ENCODE measurements around the gene FBLN5.

Gene FBLN5

DNA sequence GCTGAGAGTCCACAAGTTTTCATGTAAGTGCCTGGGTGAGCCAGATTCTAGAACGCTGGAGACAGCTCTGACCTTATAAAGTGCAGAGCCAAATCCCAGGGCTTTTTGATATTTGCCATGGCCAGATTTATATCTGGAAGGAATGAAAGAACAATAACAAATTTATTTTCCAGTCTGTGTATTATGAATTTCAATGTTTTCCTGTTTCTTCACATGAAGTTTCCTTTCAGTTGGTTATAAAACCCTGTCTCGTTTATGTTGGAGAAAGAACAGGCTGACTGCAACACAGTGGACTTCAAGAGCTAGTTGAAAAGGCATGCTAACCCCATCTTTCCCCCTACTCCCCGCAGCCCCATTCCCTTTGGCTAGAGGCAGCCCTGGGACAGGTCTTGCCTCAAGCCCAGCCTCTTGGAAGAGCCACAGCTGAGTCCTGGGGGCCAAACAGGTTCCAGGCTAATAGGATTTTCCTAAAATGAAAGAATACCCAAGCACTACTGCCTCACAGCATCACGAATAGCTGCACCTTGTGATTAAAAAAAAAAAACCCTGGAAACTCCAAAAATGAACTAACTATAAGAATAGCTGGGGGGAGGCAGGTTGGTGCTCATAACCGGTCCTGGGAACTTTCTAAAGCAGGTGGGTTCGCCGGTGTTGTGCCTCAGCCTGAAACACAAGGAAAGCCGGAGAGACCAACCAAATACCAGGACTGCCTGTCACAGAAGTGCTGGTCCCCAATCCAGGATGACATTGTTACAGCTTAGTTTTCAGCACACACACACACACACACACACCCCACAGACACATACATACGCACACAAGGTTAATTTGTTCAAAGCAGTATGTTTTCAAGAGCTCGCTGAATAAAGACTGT lies 1.5 kb downstream of the FBLN5 start:
- DNase-seq (ENCODE audit: low spot score): no peak

DNA sequence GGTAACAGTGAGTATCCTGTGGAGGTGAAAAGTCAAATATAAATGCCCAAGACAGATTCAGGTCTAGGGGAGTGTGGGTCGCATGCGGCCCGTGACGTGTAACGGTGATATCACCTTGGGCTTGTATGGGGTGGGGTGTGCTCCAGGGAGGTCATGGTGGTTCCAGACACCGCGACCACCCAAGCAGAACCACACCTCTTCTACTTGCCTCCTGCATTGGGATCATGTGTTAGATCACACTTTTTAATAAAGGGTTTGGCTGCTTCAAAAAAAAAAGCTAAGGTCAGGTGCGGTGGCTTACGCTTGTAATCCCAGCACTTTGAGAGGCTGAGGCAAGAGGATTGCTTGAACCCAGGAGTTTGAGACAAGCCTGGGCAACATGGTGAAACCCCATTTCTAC lies 4.5 kb downstream of the FBLN5 start:
- DNase-seq (ENCODE audit: low spot score): no peak

DNA sequence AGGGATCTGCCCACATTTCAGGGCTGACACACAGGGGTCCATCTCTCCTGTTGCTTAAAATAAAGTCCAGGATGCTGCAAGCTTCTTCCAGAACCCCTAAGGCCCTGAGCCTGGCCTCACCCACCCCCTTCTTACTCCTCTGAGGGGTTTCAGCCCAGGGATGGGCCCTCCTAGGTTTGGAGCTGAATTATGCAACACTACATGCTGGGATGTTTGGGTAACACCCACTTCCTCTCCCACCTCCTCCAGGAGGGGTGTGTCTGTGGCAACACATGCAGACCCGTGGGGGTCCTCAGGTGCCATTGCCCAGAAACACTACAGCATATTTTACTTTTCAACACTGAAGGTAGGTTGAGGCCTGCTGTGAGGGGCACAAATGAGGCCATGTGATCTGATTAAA lies 5.4 kb downstream of the FBLN5 start:
- no peak for DNase-seq (ENCODE audit: low spot score)

DNA sequence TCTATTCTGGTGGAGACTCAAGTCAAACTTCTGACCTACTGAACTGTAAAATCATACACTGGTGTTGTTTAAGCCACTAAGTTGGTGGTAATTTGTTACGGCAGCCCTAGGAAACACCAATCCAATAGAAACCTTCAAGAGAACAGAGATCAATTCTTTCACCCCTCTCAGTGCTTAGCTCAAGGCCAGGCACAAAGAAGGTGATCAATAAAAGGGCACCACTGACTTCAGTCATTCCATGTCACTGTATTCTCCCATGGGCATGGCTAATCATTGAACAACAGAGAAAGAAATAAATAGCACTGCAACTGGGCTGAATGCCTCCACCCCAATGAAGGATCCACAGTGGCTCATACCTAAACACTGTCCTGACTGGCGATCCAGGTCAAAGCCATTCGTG lies 7.3 kb downstream of the FBLN5 start:
- DNase-seq (ENCODE audit: low spot score): no peak

DNA sequence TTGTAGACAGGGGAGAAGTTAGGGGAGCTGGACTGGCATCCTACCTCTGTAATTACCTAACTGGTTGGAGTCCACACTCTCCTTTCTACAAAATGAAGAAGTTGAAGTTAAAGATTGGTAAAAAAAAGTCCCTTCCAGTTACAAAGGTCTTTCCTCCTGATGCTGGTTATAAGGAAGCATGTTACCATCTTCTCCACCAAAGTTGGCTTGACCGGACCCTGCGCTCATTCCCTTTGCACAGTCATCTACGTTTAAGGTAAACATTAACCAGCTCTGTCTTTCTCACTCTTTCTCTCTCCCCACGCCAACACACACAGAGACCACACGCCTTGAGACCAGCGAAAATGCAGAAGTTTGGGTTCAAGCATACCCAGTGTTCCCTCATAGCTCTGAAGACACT lies 11.9 kb downstream of the FBLN5 start:
- DNase-seq (ENCODE audit: low spot score): no peak

DNA sequence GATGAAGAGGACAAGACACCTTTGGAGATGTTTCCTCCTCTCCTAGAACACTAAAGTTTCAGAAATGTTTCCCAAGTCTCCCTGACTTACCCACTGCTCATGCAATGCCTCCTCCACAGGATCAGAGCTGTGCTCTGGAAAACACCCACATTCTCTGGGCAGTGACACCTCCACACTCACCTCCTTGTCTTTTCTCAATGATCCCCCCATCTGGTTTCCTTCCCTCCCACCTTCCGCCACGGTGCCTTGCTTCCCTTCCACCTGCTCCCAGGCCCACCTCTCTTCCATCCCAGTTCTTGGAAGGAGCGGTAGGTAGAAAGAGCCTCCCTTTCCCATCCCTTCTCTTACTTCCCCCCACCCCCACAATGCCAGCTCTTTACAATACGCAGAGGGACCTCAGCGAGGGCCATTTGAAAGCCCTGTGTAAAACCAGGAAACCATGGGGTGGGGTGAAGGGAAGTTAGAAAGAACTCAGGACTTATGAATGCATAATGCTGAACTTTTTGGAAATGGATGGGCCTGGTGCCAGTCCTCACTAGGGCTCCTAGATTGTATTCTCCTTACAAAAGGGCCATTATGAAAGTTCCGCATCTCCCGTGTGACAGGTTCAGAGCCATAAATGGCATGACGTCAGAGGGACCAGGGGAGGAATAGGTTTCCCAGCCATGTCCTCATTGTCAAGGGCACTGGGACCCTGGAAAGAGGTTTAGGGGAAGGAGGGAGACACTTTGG lies 12.8 kb downstream of the FBLN5 start:
- no peak for DNase-seq (ENCODE audit: low spot score)

DNA sequence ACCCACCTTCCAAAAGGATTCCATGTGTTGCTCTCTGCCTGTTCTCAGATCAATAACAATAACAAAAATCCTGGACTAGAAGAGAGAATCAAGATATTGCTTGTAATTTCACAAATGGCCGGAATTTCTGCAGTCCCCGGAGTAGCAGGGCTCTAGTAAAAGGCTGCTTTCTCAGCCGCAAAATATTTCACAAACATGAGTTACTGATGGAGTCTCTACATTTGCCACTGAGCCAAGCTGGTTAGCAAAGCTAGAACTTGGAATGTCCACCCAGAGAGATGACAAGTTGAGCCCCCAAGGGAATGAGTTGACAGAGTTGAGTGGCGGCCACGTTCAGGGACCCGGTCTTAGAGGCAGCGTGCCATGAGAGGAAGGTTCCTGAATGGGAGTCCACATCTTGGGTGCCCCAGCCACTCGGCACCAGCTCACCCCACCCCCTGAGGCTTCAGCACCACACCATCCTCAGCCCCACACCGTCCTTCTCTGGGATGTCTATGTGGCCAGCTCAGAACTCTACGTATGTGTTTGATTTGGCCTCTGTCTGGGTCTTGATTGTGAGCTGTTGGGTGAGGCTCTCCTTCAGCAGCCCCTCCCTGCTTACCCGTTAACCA lies 15.9 kb downstream of the FBLN5 start:
- DNase-seq (ENCODE audit: low spot score): no peak

DNA sequence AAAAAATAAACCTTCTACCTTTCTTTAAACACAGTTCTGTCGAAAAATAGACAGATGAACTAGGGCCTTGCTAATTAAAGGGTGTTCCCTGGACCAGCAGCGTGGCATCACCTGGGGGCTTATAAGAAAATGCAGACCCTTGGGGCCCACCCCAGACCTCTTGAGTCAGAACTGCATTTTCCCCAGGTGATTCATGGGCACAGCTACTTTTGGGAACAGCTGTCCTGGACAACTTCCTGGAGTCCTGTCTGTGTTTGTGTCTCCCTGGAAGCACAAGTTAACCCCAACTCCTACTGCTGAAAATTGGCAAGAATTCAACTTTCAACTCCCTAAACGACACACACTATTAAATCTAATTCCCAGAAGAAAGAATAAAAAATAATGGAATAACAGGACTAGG lies 17.8 kb downstream of the FBLN5 start:
- no peak for DNase-seq (ENCODE audit: low spot score)

DNA sequence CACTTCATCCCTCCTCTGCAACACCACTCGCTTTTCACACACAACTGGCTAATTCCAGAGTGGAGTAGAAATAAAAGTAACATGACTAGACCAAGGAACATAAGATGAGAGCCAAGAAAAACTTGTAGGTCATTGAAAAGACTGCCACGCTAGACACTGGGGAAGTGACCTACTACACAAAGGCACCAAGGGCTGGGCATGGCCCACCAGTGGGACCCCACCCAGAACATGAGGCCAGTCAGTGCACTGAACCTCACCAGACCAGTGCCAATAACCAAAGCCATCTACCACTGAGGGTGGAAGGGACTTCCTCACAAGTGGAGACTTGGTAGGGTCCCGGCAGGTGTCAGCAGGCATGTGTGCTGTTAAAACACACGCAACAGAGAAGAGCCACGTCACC lies 19.7 kb downstream of the FBLN5 start:
- DNase-seq (ENCODE audit: low spot score): no peak

DNA sequence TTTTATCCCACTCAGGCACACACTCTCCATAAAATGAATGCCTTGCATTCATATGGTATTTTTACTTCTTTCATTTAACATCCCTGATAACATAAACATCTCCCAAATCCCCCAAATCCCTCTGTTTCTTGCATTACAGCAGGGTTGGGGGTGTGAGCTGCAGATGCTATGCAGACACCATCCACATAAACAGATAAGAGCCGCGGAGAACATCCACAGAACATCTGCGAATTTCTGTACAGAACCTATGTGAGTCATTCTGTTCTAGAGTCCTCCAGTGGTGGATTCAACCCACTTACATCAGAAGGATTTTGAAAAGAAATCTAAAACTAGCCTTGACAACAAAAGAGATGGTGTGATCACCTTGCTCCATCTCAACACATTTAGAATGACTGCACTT lies 20.3 kb downstream of the FBLN5 start:
- DNase-seq (ENCODE audit: low spot score): no peak

DNA sequence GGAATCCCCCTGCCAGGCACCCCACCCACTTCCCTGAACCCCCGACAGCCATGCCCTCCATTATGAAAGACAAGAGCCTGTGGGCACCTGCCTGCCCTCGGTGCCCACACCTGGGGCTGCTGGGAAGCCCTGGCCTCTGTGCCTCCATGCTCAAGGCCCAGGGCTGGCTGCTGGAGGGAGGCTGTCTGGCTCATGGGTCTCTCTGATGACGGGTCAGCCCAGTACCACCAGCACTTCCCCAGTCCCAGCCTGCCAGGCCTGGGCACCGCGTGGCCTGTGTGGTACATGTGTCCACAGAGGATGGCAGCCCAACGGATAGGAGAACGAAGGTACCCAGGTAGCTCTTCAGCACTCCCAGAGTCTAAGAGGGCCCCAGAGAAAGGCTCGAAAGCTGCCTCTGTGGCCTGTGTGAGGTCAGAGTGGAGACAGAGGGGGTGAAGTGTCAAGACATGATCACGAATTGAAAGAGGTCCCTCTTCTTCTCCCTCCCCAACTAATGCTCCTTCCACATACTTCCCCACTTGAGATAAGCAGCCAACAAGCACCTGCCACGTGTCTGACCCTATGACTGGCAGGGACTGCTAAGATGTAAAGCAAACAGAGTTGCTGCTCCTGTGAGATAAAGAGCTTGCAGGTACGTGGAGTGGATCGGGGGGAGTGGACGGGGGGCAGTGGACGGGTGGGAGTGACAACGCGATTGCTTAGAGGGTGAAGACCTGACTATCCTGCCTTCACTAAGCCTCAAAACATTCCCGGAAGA lies 21.2 kb downstream of the FBLN5 start:
- no peak for DNase-seq (ENCODE audit: low spot score)

DNA sequence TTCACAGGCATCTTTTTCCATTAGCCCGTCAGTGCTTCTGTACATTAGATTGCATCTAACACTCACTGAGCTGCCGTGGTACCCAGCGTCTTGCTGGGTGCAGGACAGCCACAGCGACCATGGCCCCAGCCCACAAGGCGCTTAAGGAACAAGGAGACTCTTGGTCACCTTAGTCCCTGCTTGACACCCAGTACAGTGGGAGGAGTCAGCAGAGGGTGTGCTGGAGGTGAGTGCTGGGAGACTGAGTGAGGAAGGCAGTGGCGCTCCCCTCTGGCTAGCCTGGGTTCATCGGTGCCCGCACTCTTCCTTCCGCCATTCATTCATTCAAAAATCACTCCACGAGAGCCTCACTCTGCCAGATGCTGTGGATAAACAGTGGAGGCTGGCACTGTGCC lies 21.8 kb downstream of the FBLN5 start:
- DNase-seq (ENCODE audit: low spot score): no peak

DNA sequence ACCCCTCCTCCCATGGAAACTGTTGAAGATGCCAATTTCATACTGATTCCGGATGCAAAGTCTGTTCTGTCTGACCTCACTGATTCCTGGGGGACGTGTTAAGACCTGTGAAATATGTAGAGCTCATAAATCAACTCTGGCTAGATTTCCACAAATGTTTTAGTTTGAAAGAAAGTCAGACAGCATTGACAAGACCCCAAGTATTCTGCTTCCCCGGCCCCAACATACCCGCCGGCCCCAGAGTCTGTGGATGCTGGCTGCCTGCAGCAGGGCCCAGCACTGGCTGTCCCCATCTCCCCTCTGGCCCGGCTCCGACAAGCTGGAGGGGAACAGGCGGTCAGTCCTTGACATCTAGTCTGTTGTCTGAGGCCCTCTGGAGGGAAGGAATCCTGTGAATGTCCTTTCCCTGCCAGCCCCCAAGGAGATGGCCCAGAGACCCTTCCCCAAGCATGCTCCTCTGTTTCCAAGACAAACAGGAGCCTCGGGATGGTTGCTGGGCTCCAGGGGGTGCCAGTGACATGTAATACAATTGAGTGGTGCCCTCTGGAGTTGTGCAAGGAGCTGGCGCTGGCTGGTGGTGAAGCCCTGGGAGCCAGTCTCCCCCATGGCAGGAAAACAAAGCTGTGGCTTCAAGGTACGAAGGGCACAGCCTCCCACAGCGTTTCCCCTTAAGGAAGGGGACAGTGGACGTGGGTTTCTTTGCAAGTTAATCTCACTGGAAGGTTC lies 22.3 kb downstream of the FBLN5 start:
- DNase-seq (ENCODE audit: low spot score): no peak

DNA sequence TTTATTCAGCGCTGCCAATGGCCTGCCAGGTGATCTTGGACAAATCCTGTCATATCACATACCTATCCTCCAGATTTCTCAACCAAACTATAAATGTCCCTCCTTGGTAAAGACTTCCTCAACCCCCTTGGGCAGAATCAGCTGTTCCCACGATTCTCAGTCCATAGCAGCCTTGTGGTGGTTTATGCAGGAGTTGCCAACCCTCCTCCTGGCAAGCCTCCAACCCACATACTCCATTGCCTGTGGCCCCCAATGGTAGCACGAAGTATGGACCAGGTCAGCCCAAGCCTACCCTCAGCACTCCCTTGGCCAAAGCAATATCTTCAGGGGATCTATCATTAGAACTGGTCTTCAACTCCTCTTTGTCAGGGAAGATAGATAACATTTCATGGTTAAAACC lies 27.0 kb downstream of the FBLN5 start:
- no peak for DNase-seq (ENCODE audit: low spot score)

DNA sequence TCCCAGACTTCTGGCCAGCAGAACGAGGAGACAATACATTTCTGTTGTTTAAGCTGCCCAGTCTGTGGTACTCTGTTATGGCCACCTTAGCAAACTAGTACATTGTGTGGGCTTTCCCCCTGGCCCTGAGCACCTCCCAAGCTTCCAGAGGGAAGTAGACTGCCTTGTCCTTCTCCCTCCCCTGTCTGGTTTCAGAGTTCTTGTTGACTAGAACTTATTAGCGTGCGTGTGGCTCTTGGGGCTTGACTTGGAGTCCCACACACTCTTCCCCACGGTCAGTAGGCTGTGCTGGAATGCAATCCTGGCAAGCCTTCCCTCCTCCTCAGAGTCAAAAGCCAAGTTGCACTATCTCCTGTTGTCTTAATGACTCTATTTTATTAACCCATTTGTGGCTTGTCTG lies 27.7 kb downstream of the FBLN5 start:
- no peak for DNase-seq (ENCODE audit: low spot score)

DNA sequence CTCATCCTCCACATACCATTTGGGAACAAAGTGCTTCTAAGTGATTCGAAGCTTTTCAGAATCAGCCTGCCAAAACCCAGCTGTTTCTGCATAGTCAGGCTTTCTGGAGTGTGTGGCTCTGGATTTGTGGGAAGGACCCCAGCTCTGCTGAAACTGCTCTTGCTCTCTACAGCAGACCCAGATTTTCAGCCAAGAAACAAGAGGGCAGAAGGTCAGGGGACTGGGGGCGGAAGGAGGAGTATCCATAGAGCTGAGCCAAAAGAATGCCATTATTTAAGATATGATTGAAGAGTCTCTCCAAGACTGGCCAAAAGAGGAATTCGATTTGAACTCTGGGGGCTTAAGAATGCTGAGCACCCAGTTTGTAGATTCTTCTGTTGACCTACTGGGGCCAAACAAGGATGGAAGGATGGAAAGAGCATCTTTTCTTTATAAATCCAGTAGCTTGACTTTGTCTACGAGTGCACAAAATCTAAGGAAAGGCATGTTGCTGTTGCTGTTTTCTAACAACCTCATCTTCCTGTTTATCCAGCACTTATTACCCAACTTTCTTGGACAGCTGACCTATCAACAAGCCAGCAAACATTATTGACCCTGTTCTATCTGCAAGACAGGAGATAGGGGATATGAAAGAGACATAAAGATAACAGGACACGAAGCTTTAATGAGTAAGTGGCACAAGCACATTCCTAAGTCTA lies 29.2 kb downstream of the FBLN5 start:
- DNase-seq (ENCODE audit: low spot score): no peak

DNA sequence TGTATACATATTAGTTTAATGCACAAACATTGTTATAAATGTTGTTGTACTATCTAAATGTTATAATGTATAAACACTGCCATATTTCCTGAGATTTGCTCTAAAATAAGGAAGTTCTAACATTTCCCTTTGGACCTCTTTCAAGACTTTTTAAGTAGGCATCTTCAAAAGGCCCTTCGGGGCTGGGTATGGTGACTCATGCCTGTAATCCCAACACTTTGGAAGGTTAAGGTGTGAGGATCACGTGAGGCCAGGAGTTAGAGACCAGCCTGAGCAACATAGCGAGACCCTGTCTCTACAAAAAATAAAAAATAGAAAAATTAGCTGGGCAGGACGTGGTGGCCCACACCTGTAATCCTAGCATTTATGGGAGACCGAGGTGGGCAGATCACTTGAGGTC lies 35.5 kb downstream of the FBLN5 start:
- no peak for DNase-seq (ENCODE audit: low spot score)

DNA sequence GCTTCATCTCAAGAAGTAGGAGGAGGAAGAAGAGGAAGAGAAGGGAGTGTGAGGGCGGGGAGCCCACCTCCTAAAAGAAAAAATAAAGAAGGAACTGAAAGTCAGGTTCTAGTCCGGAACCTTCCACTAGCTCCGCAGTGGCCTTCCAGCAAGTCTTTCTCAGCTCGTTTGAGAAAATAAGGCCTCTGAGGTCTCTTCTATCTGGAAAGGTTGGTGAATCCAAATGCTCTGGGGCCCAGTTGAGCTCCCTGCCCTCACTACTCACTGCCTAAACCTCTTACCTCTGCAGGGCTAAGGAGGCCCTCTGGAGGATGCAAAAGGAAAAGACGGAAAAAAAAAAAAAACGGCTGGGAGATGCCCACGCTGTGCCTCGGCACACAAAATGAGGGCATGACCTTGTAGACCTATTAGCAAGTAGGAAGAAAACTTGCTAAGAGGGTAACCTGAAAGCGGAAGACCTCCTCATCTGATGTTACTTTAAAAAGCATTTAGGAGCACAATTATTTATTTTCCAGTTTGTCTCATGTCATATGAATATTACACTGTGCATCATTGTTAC lies 35.9 kb downstream of the FBLN5 start:
- DNase-seq (ENCODE audit: low spot score): peak; percentile 59

DNA sequence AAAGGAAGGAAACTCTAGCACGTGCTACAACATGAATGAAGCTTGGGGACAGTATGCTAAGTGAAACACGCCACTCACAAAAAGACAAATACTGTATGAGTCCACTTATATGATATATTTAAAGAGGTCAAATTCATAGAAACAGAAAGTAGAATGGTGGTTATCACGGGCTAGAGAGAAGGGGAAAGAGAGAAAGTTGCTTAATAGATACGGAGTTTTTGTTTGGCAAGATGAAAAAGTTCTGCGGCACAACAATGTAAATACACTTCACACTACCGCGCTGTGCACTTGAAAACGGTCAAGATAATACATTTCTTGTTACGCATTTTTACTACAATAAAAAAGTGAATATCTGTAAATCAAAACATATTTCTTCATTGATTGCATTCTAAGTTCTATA lies 37.3 kb downstream of the FBLN5 start:
- DNase-seq (ENCODE audit: low spot score): no peak

DNA sequence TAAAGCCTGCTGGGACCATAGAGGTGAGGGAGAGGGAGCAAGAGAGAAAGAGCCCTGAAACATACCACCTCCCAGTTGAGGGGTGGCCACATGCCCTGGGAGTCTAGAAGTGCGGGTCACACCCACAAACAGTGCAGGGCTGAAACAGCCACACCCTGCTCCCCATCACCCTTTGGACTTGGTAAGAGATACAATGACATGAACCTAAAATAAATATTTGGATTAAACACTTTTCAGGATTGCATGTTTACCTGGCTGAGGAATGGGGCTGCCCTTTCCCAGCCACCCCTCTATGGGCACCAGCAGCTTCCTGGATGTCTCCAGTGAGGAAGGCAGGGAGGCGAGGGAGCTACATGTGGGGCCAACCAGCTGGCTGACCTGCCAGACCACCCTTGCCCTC lies 41.1 kb downstream of the FBLN5 start:
- no peak for DNase-seq (ENCODE audit: low spot score)
